HG03469 (cell line): Measurements from ENCODE around the gene SLC25A10.
"Not testable (repeated sequence)": the region's sequence is repeated elsewhere in the genome, so short reads cannot be mapped to it uniquely, and the experiment has no call there.

ENCODE experiments used
- ATAC-seq: cut with Tn5 transposase; IDR thresholded peaks from one replicate; pipeline ENCODE4 v1.9.1; 2021; ENCODE audit warnings: mild to moderate bottlenecking, moderate library complexity, moderate number of reproducible peaks; ENCODE audit not compliant: unreplicated experiment

The SLC25A10 gene

GRCh38 chr17:81719410-81720266 is 7.6 kb downstream of the SLC25A10 start:
- no peak for ATAC-seq

DNA sequence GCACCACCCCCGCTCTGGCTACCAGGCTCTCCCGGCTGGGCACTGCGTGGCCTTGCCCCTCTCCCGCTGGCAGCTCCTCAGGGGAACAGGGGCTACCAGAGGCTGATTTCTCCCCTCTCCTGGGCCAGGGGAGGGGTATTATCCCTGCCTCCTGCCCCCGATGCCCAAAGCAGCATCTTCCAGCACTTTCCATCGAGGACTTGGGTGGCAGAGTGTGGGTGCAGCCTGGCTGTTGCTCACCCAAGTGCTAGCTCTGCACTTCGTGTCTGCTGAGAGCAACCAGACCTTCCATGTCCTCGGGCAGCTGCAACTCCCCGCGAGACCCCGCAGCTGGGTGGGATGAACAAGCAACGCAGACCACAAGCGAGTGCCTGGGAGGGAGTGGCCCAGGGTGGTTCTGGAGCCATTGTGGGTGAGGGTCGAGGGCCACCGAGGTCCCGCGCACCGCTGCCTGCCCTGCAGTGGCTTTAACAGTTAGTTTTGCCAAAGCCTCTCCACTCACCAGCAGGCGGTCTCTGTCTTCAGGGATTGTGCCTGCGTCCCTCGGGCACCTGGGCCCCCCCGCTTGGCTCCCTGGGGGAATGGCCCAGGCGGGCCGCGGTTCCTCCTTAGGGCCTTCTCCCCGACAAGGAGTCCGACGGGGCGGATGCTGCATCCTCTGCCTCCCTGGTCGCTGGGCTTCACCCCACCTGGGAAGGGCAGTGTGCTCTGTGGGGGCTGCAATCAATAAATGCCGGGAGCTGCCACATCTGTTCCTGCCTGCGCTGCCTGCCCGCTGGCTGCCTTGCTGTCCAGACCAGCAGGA is 8.4 kb downstream of the SLC25A10 start:
- ATAC-seq = no peak

DNA sequence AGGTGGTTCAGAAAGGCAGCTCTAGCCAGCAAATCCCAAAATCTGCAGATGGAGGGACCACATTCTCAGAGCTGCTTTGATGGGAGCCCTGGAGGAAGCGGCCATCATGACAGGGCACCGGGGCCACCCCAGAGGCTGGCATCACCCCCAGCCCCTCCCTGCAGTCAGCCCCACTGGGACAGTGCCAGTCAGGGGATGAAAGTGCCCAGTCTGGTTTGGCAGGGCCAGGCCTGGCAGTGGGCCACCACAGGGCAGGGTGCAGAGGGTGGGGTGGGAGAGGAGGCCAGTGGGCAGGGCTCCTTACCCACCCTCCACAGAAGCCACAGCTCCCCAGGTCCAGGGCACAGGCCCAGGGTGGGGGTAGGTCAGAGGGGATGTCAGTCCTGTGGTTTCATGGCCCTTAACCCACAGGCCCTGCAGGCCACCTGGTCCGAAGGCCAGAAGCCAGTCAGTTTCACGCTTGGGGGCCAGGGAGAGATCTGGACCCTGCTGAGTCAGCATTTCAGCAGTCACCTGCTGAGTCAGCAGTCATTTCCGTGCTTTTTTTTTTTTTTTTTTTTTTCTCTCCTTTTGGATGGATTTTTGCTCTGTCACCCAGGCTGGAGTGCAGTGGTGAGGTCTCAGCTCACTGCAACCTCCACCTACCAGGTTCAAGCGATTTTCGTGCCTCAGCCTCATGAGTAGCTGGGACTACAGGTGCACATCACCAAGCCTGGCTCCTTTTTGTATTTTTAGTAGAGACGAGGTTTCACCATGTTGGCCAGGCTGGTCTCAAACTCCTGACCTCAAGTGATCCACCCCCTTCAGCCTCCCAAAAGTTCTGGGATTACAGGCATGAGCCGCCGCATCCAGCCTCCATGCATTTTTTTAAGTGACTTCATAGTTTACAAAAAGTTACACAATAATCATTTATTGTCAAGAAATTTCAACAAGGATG is 10.4 kb downstream of the SLC25A10 start:
- ATAC-seq = no peak

- ATAC-seq = no peak
Observed at GRCh38 chr17:81723651-81724209, 11.6 kb downstream of the SLC25A10 start.

DNA sequence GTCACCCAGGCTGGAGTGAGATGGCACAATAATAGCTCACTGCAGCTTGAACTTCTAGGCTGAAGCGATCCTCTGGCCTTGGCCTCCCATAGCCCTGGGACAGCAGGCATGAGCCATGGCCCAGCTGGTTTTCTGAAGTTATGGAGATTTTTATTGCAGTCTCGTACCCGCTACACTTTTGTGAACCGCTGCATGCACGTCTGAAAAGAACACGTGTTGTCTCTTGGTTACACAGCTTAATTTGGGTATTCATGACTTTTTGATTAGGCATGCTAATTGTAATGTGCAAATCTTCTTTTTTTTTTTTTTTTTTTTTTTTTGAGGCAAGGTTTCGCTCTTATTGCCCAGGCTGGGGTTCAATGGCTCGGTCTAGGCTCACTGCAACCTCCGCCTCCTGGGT is 13.4 kb downstream of the SLC25A10 start:
- no peak for ATAC-seq

DNA sequence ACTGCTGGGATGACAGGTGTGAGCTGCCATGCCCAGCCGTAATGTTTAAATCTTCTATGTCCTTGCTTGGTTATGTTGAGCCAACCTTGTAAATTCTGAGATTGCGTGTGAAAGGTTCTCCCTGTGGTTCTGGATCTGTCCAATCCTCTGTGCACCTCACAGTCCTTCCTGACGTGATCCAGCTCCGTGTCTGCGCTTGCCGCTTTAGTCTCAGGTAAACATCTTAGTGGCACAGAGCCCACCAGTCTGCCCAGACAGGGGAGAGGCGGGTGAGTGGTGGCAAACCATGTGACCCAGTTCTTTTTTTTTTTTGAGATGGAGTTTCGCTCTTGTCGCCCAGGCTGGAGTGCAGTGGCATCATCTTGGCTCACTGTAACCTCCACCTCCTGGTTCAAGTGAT is 13.9 kb downstream of the SLC25A10 start:
- ATAC-seq = no peak

DNA sequence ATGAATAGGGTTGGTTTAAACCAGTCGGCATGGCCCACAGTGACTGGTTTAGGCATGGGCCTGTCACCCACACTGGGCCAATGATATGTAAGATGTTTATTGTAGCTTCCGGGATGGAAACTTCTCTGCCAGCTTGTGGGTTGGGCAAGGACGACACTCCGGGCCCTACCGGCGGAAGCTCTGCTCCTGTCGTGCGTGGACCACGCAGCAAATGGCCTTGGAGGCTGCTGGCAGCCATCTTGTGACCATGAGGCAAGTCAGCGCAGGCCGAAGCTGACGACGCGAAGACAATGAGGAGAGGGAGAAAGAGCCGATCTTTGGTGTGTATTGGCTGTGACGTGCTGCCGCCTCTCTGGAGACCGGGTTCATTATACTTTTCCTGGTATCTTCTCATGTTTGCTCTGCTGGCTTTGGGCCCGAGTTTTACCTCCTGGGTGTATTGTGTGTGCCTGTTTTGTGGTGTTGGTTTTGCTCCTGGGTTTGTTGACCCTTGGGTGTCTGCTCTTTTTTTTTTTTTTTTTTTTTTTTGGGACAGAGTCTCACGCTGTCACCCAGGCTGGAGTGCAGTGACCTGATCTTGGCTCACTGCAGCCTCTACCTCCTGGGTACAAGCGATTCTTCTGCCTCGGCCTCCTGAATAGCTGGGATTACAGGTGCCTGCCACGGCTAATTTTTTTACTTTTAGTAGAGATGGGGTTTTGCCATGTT is 15.4 kb downstream of the SLC25A10 start:
- no peak for ATAC-seq

- no peak for ATAC-seq
Observed at GRCh38 chr17:81733507-81734404, 21.7 kb downstream of the SLC25A10 start.

DNA sequence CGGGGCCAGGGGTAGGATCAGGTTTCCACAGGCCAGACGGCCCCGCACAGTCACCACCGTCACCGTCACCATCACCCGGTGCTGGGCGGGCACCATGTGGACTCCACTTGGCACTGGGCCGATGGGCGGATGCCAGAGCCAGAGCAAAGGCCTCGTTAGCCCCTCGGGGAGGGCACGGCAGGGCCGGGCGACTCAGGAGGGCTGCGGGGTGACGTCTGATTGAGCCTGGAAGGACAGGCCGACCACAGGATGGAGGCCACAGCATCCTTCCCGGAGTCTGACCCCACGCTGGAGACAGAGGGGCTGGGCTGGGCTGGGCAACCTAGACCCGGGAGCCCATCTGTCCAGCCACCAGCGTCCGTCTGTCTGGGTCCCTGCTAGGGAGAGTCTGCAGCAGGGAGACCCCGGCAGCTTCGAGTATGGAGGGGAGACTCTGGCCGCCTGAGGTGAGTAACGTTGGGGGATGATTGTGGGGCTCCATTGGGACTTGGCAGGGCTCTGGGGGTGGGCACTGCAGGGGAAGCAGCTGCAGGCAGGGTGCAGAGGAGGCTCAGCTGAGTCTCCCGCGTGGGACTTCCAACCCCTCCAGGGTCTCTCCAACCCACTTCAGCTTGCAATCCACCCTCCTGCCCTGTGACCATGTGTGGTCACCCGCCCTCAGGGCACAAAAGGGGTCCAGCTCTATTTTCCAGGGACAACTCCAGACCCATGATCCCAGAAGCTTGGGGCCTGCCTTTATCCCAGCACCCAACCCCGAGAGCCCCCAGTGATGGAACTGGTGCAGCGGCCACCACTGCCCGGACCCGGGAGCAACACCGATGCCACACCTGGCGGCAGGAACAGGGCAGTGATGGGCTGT is 22.6 kb downstream of the SLC25A10 start:
- no peak for ATAC-seq

- no peak for ATAC-seq
Observed at GRCh38 chr17:81735264-81736102, 23.4 kb downstream of the SLC25A10 start.

DNA sequence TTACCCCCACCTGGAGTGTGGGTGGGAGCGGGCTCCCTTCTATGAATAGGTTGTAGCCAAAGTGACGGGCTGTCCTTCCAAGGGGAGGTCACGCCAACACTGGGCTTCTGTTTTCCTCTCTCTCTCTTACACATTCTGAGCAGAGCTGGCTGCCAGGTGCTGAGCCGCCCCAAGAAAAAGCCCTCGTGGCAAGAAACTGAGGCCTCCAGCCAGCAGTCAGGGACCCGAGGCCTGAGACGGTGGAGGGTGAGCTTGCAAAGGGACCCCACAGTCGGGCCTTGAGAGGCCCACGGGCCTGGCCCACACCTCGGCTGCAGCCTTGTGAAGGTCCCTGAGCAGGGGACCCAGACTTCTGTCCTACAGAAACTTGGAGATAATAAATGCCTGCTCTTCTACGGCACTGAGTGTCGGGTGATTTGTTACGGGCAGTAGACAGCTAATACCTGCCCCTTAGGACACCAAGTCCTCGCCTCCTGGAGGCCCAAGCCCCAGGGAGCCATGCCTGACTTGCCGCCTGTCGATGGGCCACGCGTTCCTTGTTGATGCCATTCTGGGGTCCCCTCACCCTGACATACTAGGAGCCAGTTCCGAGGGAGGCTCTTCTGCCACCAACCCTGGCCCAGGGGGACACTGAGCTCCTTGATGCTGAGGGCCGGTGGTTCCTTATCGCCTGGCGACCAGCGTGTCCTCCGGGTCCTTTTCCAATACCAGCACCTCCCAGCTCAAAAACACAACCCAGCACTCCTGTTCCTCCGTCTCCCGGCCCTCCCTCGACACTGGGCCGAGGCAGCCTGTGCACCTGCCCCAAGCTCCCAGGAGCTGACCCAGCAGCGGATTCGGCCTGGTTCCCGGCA is 26.1 kb downstream of the SLC25A10 start:
- no peak for ATAC-seq

DNA sequence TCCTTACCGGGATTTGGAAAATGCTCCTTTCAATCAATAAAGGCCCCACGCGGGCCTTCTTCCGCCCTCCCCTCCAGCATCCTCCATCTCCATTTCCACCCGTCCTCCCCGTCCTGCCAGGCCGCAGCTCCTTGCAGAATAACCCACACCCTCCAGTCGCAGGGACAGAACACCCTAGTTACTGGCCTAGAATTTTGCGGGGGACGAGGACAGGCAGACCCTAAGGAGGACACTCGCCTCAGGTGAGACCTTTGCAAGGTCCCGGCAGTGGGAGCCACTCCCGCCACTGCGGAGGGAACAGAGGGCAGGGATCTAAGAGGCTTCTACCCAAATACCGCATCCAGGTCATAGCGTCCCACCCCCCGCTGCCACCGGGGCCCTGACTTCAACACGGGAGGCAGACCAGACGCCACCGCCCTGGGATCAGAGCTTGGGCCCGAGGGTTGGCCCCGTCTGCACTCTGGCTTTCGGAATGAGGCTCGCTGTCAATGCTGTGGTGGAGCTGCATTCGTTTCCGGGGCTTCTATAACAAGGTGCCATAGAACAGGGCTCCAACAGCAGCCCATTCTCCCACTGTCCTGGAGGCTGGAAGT is 26.8 kb downstream of the SLC25A10 start:
- no peak for ATAC-seq

DNA sequence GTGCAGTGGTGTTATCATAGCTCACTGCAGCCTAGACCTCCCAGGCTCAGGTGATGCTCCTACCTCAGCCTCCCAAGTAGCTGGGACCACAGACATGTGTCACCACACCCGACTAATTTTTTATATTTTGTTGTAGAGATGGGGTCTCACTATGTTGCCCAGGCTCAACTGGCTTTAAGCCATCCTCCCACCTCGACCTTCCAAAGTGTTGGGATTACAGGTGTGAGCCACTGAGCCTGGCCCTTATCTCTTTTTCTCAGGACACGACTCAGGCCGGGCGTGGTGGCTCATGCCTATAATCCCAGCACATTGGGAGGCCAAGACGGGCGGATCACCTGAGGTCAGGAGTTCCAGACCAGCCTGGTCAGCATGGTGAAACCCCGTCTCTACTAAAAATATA is 27.5 kb downstream of the SLC25A10 start:
- ATAC-seq = not testable (repeated sequence)

- no peak for ATAC-seq
Observed at GRCh38 chr17:81740395-81740961, 28.4 kb downstream of the SLC25A10 start.

- ATAC-seq = no peak
Observed at GRCh38 chr17:81741049-81741593, 29.0 kb downstream of the SLC25A10 start.
